Ectodermal cell (in vitro differentiated cells): Measurements from ENCODE around the gene SPOCD1.

Experiments used
- H3K27ac ChIP-seq: 2 replicates; pipeline ENCODE4 v1.7.0; 2013; ENCODE audit warnings: mild to moderate bottlenecking, low read depth, low read length; ENCODE audit not compliant: insufficient read depth, poor library complexity, severe bottlenecking
- H3K27me3 ChIP-seq: 2 replicates; pipeline ENCODE4 v1.7.0; 2013; ENCODE audit warnings: mild to moderate bottlenecking, low read length; ENCODE audit not compliant: insufficient read depth, control insufficient read depth, poor library complexity, severe bottlenecking
- H3K36me3 ChIP-seq: one replicate; pipeline ENCODE4 v1.7.0; 2013; ENCODE audit warnings: low read length; ENCODE audit not compliant: control insufficient read depth, insufficient read depth
- H3K4me1 ChIP-seq: one replicate; pipeline ENCODE4 v1.7.0; 2013; ENCODE audit warnings: low read length; ENCODE audit not compliant: control insufficient read depth, insufficient read depth
- H3K4me3 ChIP-seq: 2 replicates; pipeline ENCODE4 v1.7.0; 2013; ENCODE audit warnings: low read depth, low read length, control low read depth; ENCODE audit not compliant: insufficient read depth
- H3K9me3 ChIP-seq: 2 replicates; pipeline ENCODE4 v1.7.0; 2013; ENCODE audit warnings: mild to moderate bottlenecking, low read length, moderate library complexity; ENCODE audit not compliant: control insufficient read depth
- WGBS, 2 experiments: methylation state at CpG; one replicate each; pipeline ENCODE4 v1.1.7; 2013; ENCODE audit warnings: missing lambda C conversion rate in 2 of 2; 5-methylcytosine and 5-hydroxymethylcytosine counted together

SPOCD1 gene

DNA sequence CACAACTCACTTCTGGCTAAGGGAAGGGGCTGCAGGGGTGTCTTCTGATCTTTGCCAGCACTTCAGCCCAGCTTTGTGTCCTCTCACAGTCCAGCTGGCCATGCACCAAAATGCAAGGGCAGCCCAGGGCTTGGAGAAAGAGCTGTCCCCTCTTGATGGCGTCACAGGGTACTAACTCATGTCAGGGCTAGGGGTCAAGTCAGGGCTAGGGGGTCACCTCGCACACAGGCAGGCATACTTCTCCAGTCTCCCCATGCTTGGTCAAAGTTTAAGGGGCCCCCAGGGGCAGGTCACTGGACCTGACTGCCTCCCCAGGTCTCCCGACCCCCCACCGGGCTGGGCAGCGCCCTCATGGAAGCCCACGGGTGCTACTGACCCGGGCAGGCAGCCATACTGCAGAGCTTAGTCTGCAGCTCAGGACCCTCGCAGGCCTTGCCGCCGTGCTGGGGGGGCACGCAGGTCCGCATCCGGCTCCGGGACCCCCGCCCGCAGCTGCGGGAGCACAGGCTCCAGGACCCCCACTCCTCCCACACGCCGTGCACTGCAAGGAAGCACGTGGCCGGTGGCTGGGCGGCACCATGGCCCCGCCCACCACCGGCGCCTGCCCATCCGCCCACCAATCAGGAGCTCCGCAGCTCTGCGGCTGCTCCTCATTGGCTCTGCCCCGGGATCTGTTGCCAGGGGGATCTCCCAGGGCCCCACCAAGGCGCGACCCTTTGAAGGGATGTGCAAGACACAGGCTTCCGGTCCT is 73.2 kb downstream of the SPOCD1 start:
- Histone ChIP-seq H3K27me3 (no peaks in the 10 kb centered on the region), H3K36me3 (no peaks in the 10 kb centered on the region), H3K4me1 (peaks cover 19% of the 10 kb centered on the region), H3K4me3 (no peak overlapping the region), H3K27ac (no peak overlapping the region), H3K9me3 (no peaks in the 10 kb centered on the region)
- 91 to 92% methylated on average over 32 of the region's 32 CpGs for WGBS, 2 experiments
